T47D (cell line): ENCODE results near the gene DROSHA.

ENCODE experiments used
- DNase-seq, 2 experiments: peaks; one replicate each; pipeline versions ENCODE4 v3.0.0 to v3.0.0-alpha.2; 2011 to 2012; ENCODE audit warnings: low read depth in 1 of 2, low spot score in 1 of 2
- JUND ChIP-seq: IDR thresholded peaks from 2 replicates; pipeline ENCODE4 v1.6.1; 2012; ENCODE audit warnings: low read depth
- in situ Hi-C: cut with HindIII; loops from 2 replicates; pipeline ENCODE4 v1.10.0; 2016; ENCODE audit warnings: low sequenced_read_pairs, low pct_unique_long_range_greater_than_20kb

DROSHA gene

GRCh38 chr5:31500256-31500655 is 31.6 kb downstream of the DROSHA start:
- DNase-seq = no peak
- in situ Hi-C loops = no loop called here
- no peak for TF ChIP-seq JUND

- no peak for TF ChIP-seq JUND
- no peak for DNase-seq
- in situ Hi-C loops = no loop called here
These were observed 35.0 kb downstream of the DROSHA start for GRCh38 chr5:31496891-31497290.

GRCh38 chr5:31496301-31496700 is 35.6 kb downstream of the DROSHA start:
- in situ Hi-C loops = no loop called here
- TF ChIP-seq JUND = no peak
- DNase-seq = no peak

GRCh38 chr5:31495336-31495735 is 36.6 kb downstream of the DROSHA start:
- in situ Hi-C loops = no loop called here
- TF ChIP-seq JUND = no peak
- DNase-seq = no peak

GRCh38 chr5:31492869-31493268 is 39.0 kb downstream of the DROSHA start:
- TF ChIP-seq JUND = no peak
- in situ Hi-C loops = no loop called here
- DNase-seq = no peak

GRCh38 chr5:31487506-31487905 is 44.4 kb downstream of the DROSHA start:
- in situ Hi-C loops = no loop called here
- no peak for TF ChIP-seq JUND
- no peak for DNase-seq

GRCh38 chr5:31486441-31486840 is 45.5 kb downstream of the DROSHA start:
- no peak for DNase-seq
- in situ Hi-C loops = no loop called here
- TF ChIP-seq JUND = no peak

GRCh38 chr5:31485376-31486207 is 46.3 kb downstream of the DROSHA start:
- no peak for TF ChIP-seq JUND

GRCh38 chr5:31481531-31482165 is 50.2 kb downstream of the DROSHA start:
- TF ChIP-seq JUND = no peak
- in situ Hi-C loops = no loop called here
- no peak for DNase-seq

More at GRCh38 chr5:31485376-31486207, 46.3 kb downstream of the DROSHA start:
- DNase-seq = no peak
- in situ Hi-C loops = no loop called here

- TF ChIP-seq JUND = no peak
- in situ Hi-C loops = no loop called here
- no peak for DNase-seq
These were observed 52.2 kb downstream of the DROSHA start for GRCh38 chr5:31479706-31480105.

- DNase-seq = no peak
- TF ChIP-seq JUND = no peak
- in situ Hi-C loops = no loop called here
These were observed 53.0 kb downstream of the DROSHA start for GRCh38 chr5:31478901-31479300.

- in situ Hi-C loops = no loop called here
- no peak for TF ChIP-seq JUND
- DNase-seq = no peak
These were observed 53.9 kb downstream of the DROSHA start for GRCh38 chr5:31477971-31478370.

- no peak for DNase-seq
- in situ Hi-C loops = no loop called here
- no peak for TF ChIP-seq JUND
These were observed 54.4 kb downstream of the DROSHA start for GRCh38 chr5:31477516-31477915.
